Fibroblast of villous mesenchyme (primary cell): Measurements from ENCODE around the gene ERLIN1. TPM values are rescaled to one million over a fixed set of nuclear protein-coding genes. Genes with fewer than 3 reads are reported as not detected.

Experiments
- DNase-seq: peaks from one replicate; pipeline ENCODE4 v3.0.0-alpha.2; 2010; ENCODE audit warnings: low read depth
- H3K4me3 ChIP-seq: 2 replicates; pipeline ENCODE4 v1.5.1; 2011; ENCODE audit warnings: low read depth, mild to moderate bottlenecking, low read length
- total RNA-seq: library from RNA; depleted of rRNA; stranded (reverse); fragments of >200 nt; gene quantifications from 2 replicates; pipeline ENCODE4 v1.2.3, GENCODE V29; 2012
- TF ChIP-seq, protein P1 (sequence below): IDR thresholded peaks from 2 replicates; pipeline ENCODE4 v1.5.1; 2012; ENCODE audit warnings: low read depth, mild to moderate bottlenecking, low read length; ENCODE audit not compliant: insufficient read depth

The ERLIN1 gene
- total RNA-seq, 1 donor: 37.1 TPM

DNA sequence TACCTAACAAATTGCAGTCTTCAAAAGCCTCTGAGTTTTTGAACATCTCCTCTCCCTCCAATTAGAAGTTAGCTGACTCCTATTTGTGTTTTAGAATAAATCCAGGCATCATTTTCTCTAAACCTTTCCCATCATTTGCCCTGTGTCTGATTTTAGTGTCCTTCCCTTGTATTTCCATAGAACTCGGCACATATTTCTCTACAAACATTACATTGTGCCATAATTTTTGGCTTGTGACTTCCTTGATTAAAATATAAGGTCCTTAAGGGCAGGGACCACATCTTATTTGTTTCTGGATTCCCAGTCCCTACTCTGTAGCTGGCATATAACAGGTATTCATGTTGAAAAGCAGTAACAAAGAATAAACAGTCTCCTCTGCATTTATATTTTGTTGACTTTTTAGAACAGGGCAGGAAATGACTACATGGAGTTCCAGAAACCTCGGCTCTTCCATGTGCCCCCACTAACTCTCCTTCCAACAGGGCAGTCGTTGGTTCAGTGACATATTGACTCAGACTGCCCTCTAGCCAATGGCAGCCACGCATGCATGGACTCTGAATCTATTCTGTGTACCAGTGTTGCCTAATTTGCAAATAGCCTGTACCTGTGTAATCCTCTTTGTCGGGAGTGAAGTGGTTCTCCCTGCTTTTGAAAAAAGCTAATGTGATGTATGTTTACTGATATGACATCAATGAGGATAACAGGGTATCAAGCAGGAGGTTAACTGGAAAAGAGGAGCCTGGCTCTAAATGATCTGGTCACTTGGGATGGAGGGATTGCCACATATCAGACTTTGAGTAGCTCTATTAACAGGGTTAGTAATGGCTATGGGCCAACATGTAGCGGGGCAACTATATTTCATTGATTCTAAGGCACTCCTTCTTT is 84.4 kb downstream of the ERLIN1 start:
- TF ChIP-seq, protein P1, sequence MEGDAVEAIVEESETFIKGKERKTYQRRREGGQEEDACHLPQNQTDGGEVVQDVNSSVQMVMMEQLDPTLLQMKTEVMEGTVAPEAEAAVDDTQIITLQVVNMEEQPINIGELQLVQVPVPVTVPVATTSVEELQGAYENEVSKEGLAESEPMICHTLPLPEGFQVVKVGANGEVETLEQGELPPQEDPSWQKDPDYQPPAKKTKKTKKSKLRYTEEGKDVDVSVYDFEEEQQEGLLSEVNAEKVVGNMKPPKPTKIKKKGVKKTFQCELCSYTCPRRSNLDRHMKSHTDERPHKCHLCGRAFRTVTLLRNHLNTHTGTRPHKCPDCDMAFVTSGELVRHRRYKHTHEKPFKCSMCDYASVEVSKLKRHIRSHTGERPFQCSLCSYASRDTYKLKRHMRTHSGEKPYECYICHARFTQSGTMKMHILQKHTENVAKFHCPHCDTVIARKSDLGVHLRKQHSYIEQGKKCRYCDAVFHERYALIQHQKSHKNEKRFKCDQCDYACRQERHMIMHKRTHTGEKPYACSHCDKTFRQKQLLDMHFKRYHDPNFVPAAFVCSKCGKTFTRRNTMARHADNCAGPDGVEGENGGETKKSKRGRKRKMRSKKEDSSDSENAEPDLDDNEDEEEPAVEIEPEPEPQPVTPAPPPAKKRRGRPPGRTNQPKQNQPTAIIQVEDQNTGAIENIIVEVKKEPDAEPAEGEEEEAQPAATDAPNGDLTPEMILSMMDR: no peak
- H3K4me3 ChIP-seq: no peak overlapping the region
- DNase-seq: no peak

DNA sequence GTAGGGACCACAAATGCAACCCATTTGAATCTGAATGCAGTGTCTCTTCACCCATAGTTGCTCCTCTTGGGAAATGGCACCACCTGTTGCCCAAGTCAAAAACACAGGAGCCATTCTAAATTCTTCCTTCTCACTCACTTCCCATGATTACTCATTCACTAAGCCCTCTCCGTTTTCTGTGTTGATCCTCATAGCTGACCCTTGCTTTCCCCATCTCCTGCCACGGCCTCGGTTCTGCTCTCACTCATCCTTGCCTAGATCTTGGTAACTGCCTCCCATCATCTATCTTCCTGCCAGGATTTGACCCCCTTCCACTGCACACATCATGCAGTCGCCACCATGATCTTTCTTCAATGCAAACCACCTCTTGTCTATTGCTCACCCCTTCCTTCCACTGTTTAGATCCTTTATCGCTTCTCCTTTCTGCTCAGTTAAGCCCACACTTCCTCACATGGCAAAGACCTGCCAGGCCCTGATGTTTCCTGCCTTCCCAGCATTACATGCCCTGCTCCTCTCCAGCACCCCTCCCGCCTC is 85.1 kb downstream of the ERLIN1 start:
- DNase-seq: peak; percentile 40
- TF ChIP-seq, protein P1: peak; percentile 32
- H3K4me3 ChIP-seq: no peak overlapping the region

Other genes with a start within 250 kb of the ERLIN1 start
- 27.6 and 31.2 TPM in 2 replicates for gene DNMBP, start 176.1 kb downstream of the ERLIN1 start, total RNA-seq
- not detected in 2 replicates for gene CPN1, start 104.2 kb downstream of the ERLIN1 start, total RNA-seq
- gene CHUK, start 43.6 kb upstream of the ERLIN1 start, total RNA-seq: 21.9 and 29.4 TPM in 2 replicates
- gene CWF19L1, start 81.6 kb upstream of the ERLIN1 start, total RNA-seq: 28.0 and 36.3 TPM in 2 replicates
- gene BLOC1S2, start 100.7 kb upstream of the ERLIN1 start, total RNA-seq: 35.0 and 40.9 TPM in 2 replicates
- gene PKD2L1, start 144.2 kb upstream of the ERLIN1 start, total RNA-seq: not detected in 2 replicates
- gene SCD, start 161.2 kb upstream of the ERLIN1 start, total RNA-seq: 819 and 937 TPM in 2 replicates